Activated CD4-positive, alpha-beta T cell treated with anti-CD3 and anti-CD28 coated beads, Interleukin-2, Interleukin-4, amounts not matched to agents 100 ng/mL and 50 ng/mL, durations not matched to agents 16 hours and 8 hours (primary cell): ENCODE measurements around the gene SRPX.
A peak's percentile ranks its signal among the peaks of the same experiment; 100 is the strongest.

ENCODE experiments used
- DNase-seq: peaks from one replicate; pipeline ENCODE4 v3.0.0-alpha.2; 2020; ENCODE audit warnings: low spot score

The SRPX gene, protein sequence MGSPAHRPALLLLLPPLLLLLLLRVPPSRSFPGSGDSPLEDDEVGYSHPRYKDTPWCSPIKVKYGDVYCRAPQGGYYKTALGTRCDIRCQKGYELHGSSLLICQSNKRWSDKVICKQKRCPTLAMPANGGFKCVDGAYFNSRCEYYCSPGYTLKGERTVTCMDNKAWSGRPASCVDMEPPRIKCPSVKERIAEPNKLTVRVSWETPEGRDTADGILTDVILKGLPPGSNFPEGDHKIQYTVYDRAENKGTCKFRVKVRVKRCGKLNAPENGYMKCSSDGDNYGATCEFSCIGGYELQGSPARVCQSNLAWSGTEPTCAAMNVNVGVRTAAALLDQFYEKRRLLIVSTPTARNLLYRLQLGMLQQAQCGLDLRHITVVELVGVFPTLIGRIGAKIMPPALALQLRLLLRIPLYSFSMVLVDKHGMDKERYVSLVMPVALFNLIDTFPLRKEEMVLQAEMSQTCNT

DNA sequence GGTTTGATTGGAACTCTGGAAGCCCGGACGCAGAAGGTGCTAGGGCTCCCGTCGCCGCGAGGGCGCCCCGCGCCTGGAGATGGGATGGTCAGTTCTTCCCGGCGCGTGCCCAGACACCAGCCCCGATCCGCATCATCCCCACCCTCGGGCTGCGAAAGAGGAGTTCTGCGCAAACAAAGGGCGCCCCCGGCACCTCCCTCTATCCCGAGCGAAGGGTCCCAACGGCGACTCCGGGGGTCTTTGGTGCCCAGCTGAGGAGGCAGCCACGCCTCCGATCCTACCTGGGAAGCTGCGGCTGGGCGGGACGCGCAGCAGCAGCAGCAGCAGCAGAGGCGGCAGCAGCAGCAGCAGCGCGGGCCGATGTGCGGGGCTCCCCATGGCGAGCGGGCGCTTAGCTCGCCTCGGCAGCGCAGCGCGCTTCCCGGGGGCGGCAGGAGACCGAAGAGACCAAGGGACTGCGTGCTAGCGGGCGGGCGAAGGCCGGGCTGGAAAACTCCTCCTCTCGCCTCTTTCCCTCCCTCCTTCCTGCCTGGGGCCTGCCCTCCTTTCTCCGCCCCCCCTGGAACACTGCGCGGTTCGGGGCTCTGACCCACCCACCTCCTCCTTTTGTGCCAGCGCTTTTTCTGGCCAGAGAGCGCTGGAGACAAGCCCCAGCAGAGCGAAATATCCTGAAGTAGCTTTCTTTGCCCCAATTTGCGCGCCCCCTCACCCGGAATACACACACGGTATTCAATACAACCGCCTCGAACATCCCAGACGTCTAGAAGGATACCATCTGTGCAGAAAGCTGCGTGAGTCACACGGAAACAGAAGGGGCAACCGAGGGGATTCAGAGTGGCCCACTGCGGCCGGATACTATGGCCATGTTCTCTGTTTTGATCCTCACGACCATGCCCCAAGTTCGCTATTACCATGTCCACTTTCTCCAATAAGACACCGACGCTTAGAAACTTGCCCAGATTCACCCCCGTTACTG lies at the start of gene SRPX:
Gene SRPX (minus strand): TSS at position 457 of the 976 bp plus-strand sequence. CDS start 79 bp downstream, at position 378.
- no peak for DNase-seq

DNA sequence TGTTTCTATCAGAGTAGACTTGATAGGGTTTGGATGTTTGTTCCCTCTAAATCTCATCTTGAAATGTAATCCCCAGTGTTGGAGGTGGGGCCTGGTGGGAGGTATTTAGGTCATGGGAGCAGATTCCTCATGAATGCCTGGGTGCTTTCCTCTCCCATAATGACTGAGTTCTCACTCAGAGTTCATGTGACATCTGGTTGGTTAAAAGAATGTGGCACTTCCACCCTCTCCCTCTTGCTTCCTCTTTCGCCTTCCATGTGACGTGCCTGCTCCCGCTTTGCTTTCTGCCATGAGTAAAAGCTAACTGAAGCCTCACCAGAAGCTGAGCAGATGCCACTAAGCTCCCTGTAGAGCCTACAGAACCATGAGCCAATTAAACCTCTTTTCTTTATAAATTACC lies 47.3 kb upstream of the SRPX start:
- DNase-seq, result no peak

GRCh38 chrX:38262715-38263620 lies 42.3 kb upstream of the SRPX start:
- DNase-seq, result no peak

DNA sequence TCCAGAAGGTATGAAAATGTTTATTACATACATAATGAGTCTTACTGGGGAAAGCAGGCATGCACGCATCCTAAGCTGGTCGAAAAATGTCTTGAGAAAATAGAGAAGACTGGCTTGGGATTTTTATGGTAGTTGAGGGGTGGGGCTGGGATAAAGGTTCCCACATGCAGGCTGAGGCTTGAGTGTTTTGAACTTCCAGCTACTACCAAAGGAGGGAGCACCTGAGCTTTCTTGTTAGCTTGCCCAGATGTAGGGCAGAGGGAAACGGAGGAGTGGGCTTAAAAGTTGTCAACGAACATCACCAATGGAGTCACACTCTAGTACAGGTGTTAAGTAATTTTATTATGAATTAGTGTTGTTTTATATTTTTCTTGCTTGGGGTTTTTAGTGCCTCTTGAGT lies 39.6 kb upstream of the SRPX start:
- DNase-seq, result peak; percentile 10

- DNase-seq, result no peak
These were observed 35.3 kb upstream of the SRPX start for GRCh38 chrX:38256019-38256418.

DNA sequence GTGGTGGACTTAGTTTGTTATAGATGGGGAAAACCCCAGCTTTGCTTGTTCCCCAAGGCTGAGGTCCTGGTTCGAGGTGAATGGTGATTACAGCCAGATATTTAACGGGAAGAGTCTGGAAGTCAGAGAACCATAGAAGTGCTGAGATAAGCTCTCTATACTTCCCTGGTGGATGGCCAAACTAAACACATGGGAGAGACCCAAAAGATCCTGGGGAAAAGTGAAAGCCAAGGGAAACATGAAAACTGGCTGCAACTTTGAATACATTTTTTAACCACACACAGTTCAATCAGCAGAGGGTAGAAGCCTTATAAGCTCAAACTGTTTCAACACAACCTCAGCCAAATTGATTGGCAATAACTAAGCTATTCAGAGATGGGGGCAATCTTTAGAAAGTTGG lies 29.3 kb upstream of the SRPX start:
- no peak for DNase-seq

- DNase-seq, result no peak
These were observed 26.4 kb upstream of the SRPX start for GRCh38 chrX:38247051-38247450.

- DNase-seq, result no peak
These were observed 19.9 kb upstream of the SRPX start for GRCh38 chrX:38240541-38240940.

DNA sequence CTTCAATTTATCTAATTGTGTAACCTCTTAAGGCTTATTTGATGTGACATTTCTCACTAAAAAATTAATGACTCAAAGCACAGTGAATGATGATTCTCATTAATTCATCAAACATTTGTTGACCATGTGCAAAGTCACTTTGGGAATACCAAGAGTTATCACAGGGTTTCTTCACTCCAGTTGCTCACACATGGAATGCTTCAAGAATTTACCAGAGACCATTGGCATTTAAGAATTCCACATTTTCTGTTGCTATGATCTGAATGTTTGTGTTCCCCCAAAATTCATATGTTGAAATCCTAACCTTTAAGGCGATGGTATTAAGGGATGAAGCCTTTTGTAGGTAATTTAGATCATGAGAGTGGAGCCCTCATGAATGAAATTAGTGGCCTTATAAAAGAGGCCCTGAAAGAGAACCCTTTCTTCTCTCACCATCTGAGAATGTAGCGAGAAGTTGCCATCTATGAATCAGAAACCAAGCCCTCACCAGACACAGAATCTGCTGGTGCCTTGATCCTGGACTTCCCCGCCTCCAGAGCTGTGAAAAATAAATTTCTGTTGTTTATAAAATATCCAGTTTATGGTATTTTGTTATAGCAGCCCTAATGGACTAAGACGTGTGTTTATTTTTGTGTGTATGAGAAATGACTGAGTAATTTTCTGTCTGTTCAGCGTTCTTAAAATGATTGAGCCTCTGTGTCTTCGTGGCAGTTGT lies 16.4 kb upstream of the SRPX start:
- DNase-seq, result no peak

GRCh38 chrX:38233891-38234667 lies 13.4 kb upstream of the SRPX start:
- no peak for DNase-seq

GRCh38 chrX:38232079-38232686 lies 11.5 kb upstream of the SRPX start:
- DNase-seq, result no peak

GRCh38 chrX:38225093-38225492 lies 4.4 kb upstream of the SRPX start:
- no peak for DNase-seq

DNA sequence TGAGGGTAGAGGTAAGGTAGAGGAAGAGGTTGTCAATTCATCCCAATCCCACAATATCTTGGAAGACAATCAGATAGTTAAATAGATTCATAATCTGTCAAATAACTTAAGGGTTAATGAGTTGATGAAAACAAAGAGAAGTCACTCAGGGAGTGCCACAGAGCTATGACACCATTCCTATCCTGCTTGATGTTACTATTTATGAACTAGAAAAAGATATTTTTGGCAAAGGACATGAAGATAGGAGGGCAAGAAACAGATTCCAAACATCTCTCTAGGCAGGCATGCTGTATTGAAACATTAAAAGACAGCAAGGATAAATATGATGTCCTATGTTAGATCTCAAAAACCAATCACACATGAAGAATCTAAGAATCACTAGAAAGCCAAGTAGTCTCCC lies 3.5 kb upstream of the SRPX start:
- DNase-seq, result no peak

GRCh38 chrX:38221391-38221929 lies 789 bp upstream of the SRPX start:
- DNase-seq, result no peak

GRCh38 chrX:38220024-38220414 lies 652 bp downstream of the SRPX start:
- peak; percentile 7 for DNase-seq

- DNase-seq, result no peak
These were observed 4.0 kb downstream of the SRPX start for GRCh38 chrX:38216642-38217041.

DNA sequence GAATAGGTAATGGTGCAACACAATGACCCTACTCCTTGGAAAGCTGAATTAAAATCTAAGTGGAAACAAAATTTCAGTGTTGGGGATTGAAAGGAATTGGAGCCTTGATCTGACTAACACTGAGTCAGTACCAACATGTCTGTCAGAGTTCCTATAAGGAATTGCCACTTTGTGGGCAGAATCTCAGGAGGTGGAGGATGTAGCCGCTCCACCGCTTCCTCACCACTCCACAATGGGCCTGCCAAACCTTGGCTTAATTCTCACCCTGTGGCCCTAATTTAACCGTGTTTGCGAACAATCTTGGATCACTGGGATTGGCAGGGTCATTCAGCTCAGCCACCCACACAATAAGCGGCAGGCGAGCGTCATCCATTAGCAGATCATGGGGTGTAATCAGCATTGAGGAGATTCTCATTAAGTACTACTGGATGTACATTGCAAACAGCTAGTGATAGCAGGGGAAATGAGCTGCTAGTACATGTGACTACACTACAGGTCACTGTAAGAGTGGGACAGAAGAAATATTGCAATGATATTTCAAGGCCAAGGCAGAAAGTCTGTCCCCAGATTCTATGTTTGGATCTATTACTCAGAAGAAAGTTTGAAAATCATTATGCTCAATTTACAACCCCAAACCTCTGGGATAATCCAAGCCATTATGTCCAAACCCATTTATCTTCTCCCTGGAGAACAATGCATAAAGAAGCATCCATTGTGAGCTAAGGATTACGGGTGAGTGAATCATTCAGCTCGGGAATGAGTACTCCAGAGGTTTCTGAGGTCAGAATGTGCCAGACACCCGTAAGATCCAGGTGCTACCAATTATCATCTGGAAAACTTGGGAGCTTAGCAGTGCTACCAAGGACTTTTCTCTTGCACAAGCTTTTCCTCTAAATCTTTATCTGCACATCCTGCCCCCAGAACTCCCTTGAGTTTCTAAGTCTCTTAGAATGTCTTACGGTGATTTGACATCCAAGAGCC lies 5.8 kb downstream of the SRPX start:
- no peak for DNase-seq

DNA sequence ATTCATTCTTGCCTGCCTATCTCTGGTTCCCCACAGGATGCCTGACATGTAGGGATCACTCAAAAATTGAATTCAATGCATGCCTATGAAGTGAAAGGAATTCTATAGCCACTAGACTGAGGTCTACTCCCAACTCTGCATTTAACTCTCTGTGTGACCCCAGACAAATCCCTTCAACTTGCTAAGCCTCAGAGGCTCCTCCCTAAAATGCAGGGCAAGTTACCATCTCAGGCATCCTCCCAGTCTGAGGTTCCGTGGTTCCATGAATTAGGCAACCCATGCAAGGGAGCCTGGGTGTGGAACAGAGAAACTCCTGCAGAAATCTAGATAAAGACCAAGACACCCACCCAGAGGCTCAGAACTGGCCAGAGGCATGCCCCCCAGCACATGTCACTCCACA lies 6.6 kb downstream of the SRPX start:
- no peak for DNase-seq
